Kidney (tissue), 14 donors: Measurements from ENCODE around the gene SHROOM2. TPM values are rescaled to one million over a fixed set of nuclear protein-coding genes. Genes with fewer than 3 reads are reported as not detected.

Experiments used
- DNase-seq, 5 donors: peaks; one replicate each; pipeline ENCODE4 v3.0.0-alpha.2; 2013 to 2020
- FAIRE-seq: peaks from 2 replicates; lab custom pipeline; 2012; peaks lifted over from hg19 to GRCh38; lab: Jason Lieb, UNC
- H3K27ac ChIP-seq, 2 donors: one replicate each; pipeline ENCODE4 v1.7.0; 2013; ENCODE audit warnings: low read depth in 2 of 2, low read length in 2 of 2, inconsistent platforms in 1 of 2
- H3K27me3 ChIP-seq: one replicate; pipeline ENCODE4 v1.7.1; 2013; ENCODE audit warnings: low read length, inconsistent platforms; ENCODE audit not compliant: control insufficient read depth, insufficient read depth
- H3K36me3 ChIP-seq, 3 donors: one replicate each; pipeline versions ENCODE4 v1.7.0 to v1.7.1; 2013; ENCODE audit warnings: low read length in 3 of 3, control low read depth in 1 of 3, inconsistent platforms in 1 of 3; ENCODE audit not compliant: insufficient read depth in 3 of 3, control insufficient read depth in 2 of 3
- H3K4me1 ChIP-seq, 3 donors: one replicate each; pipeline versions ENCODE4 v1.7.0 to v1.7.1; 2013; ENCODE audit warnings: low read length in 3 of 3, inconsistent platforms in 1 of 3, low read depth in 1 of 3; ENCODE audit not compliant: control insufficient read depth in 2 of 3, insufficient read depth in 2 of 3
- H3K4me3 ChIP-seq, 3 donors: one replicate each; pipeline versions ENCODE4 v1.7.0 to v1.8.1; 2013; ENCODE audit warnings: low read length in 3 of 3, control low read depth in 1 of 3, inconsistent platforms in 1 of 3
- H3K9ac ChIP-seq, 3 donors: one replicate each; pipeline versions ENCODE4 v1.7.0 to v1.7.1; 2013; ENCODE audit warnings: low read length in 3 of 3, control low read depth in 1 of 3, inconsistent platforms in 1 of 3
- H3K9me3 ChIP-seq, 3 donors: one replicate each; pipeline versions ENCODE4 v1.7.0 to v1.7.1; 2013; ENCODE audit warnings: low read length in 3 of 3, control low read depth in 1 of 3, inconsistent platforms in 1 of 3; ENCODE audit not compliant: control insufficient read depth in 2 of 3, insufficient read depth in 1 of 3
- CTCF ChIP-seq: IDR thresholded peaks from 3 replicates; pipeline ENCODE4 v1.5.1; 2012; ENCODE audit warnings: mild to moderate bottlenecking, moderate library complexity, borderline replicate concordance; ENCODE audit not compliant: insufficient read depth; ENCODE audit errors: extremely low read depth
- intact Hi-C: fragments of 100-400 bp; cut with DNase I; formaldehyde crosslinking; loops from one replicate; pipeline ENCODE4 v1.11.1; 2022
- polyA plus RNA-seq: library from polyadenylated mRNA; stranded (reverse); fragments of 350-450 nt; fragmentation: Illumina TruSeq; extraction: RNeasy Lipid Tissue Mini Kit (QIAGEN cat#74804); gene quantifications from one replicate; pipeline ENCODE4 v1.2.3, GENCODE V29; 2014; ENCODE audit warnings: low read depth, low replicate concordance; ENCODE audit not compliant: insufficient read depth
- total RNA-seq: library from RNA; stranded (reverse); fragmentation: NEBNext Ultra II Directional; extraction: Animal tissue kit (Norgen Biotek cat#: 25700); gene quantifications from one replicate; pipeline ENCODE4 v1.2.1, GENCODE V29; 2021
- donor health status: control.
- donor health status: control.
- donor health status: control.
- donor health status: control.
- donor health status: control.
- donor health status: DM: yes; HTN: yes; CAD: no.
- donor health status: Normal renal cell carcinoma (clear cell type).

Gene SHROOM2
- total and polyA plus RNA-seq, 2 donors from 2014 or later: 3.5 to 11.8 TPM

GRCh38 chrX:9784332-9784731 is 1.9 kb upstream of the SHROOM2 start:
- DNase-seq (no peak), FAIRE-seq (no peak)
- intact Hi-C loops: no loop called here
- Histone ChIP-seq H3K36me3 (no peaks in the 10 kb centered on the region), H3K9me3 (no peaks in the 10 kb centered on the region), H3K27me3 (peaks cover 10% of the 10 kb centered on the region), H3K27ac (no peak overlapping the region), H3K9ac (no peak overlapping the region), H3K4me3 (no peak overlapping the region), H3K4me1 (peaks cover 3 to 6% (median 4%) of the 10 kb centered on the region in 3 donors)
- no peak for TF ChIP-seq CTCF

GRCh38 chrX:9785254-9785943 is 830 bp upstream of the SHROOM2 start:
- Histone ChIP-seq H3K27me3 (peaks cover 10% of the 10 kb centered on the region), H3K4me3 (peak overlapping the region in 2 of 3 donors; percentile 32 to 41), H3K9me3 (no peaks in the 10 kb centered on the region), H3K27ac (peak overlapping the region in 1 of 2 donors; percentile 22), H3K36me3 (no peaks in the 10 kb centered on the region), H3K4me1 (peaks cover 4 to 6% (median 4%) of the 10 kb centered on the region in 3 donors), H3K9ac (peak overlapping the region in 1 of 3 donors; percentile 34)
- DNase-seq (peak in 3 of 5 donors; percentile 34 to 51 (median 40)), FAIRE-seq (no peak)
- intact Hi-C loops: no loop called here
- TF ChIP-seq CTCF: no peak

- H3K4me1 ChIP-seq: peaks cover 4 to 6% (median 4%) of the 10 kb centered on the region in 3 donors
- intact Hi-C loops: no loop called here
- DNase-seq (peak in 4 of 5 donors; percentile 53 to 58 (median 54)), FAIRE-seq (no peak)
- H3K27ac ChIP-seq: peak overlapping the region in 1 of 2 donors; percentile 60
- peaks cover 10% of the 10 kb centered on the region for H3K27me3 ChIP-seq
- H3K9me3 ChIP-seq: no peaks in the 10 kb centered on the region
- peak overlapping the region; percentile 64 to 69 (median 69) for H3K4me3 ChIP-seq
- no peaks in the 10 kb centered on the region for H3K36me3 ChIP-seq
- TF ChIP-seq CTCF: no peak
- H3K9ac ChIP-seq: peak overlapping the region; percentile 32 to 61 (median 46)
These were observed 788 bp downstream of the SHROOM2 start for GRCh38 chrX:9786798-9787635.
